Measurements from ENCODE around the gene C10orf88.
A peak's percentile ranks its signal among the peaks of the same experiment; 100 is the strongest.

C10orf88 gene, protein sequence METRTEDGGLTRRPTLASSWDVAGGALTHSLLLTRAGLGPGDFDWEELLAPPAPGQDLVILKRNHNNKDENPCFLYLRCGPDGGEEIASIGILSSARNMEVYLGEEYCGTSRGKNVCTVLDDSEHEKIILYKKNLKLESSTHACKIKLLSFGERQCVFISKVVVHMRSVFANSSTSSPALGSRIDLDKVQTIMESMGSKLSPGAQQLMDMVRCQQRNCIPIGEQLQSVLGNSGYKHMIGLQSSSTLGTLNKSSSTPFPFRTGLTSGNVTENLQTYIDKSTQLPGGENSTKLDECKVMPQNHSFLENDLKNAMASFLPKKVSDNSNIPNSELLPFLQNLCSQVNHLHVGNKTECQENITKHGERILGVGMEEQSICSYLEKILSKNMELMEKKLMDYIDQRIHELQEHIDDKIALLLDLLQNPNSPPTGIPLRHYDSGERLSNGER

DNA sequence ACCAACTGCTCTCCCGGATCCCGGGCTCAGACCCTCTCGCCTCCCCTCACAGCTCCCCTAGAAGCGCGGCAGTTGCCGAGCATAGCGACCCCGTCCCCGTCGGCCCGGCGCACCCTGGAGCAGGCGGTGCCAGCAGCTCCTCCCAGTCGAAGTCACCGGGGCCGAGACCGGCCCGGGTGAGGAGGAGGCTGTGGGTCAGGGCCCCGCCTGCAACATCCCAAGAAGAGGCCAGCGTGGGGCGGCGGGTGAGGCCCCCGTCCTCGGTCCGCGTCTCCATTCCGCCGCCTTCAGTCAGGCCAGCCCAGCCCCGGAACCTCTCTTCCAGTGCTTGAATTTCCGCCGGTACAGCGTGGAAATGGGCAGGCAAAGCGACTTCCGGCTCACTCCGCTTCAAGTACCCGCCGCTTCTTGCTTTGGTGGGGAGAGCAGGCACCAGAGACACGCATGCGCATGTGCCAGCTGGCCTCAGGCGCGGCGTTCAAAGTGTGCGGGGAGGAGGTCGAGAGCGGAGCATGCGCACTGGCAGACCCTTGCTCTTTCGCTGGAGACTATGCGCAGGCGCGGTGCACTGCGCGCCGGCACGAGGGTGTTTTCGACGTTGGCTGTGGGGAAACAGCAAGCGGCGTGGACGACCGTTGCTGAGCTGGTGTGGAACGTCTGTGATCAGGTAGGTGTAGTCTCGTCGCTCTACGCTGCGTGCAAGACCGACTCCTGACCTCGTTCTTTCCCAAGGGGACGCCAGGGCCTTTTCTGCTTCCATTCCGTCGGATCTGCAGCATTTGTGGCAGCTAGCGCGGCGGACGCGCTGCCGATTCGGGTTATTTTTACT is at the start of gene C10orf88:
Gene C10orf88 (minus strand): TSS at position 326 of the 829 bp plus-strand sequence. CDS start 49 bp downstream, at position 277.
- DNase-seq: peak; percentile 88 to 94

DNA sequence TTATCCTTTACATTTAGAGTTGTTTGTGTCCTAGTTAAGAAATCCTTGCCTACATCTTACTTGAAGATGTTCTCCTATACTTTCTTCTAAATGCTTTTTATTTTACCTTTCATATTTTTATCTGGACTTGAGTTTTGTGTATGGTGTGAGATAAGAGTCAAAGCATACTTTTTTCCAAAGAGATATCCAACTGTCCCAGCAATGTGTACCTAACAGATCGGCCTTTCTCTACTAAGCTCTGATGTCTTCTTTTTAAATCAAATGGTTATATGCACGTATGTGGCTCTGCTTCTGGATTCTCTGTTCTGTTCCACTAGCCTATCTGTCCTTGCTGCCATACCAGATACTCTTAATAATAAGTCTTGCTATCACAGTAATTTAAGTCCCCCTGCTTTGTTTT is 47.3 kb upstream of the C10orf88 start:
- DNase-seq: no peak

DNA sequence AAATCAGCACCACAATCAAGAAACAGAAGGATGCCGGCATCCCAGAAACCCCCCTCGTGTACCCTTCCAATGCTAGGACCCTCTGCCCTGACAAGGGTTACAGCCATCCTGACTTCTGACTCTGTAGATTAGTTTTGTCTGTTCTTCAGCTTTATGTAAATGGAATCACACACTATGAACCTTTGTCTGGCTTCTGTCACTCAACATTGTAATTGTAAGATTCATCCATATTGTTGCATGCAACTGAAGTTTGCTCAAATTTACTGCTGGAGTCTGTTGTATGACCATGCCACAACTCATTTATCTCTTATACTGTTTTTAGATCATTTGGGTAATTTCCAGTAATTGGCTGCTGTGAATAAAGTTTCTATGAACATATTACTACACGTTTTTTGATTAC is 46.1 kb upstream of the C10orf88 start:
- DNase-seq: no peak

DNA sequence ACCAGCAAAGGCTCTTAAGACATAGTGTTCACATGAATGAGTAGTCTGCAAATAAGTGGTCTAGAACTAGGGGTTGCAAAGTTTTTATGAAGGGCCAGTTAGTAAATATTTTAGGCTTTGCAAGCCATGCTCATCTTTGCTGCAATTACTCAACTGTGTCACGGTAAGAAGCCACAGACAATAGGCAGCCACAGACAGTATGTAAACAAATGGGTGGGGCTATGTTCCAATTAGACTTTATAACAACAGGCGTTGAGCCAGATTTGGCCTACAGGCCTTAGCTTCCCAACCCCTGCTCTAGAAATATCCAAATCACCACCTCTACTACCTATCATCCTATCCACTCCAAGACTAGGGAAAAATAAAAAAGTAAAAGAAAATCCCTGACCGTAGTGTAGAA is 45.3 kb upstream of the C10orf88 start:
- DNase-seq: no peak

DNA sequence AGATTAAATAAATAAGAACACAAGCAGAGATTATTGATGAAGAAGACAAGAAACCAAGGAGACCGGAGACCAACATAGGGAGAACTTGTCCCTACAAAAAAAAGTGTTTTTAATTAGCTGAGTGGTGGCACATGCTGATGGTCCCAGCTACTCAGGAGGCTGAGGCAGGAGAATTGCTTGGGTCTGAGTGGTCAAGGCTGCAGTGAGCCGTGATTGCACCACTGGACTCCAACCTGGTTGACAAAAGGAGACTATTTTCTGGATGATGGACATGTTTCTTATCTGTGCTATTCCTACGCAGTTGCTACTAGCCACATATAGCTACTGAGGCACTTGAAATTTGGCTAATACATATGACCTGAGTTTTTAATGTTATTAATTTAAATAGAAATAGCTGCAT is 44.9 kb upstream of the C10orf88 start:
- no peak for DNase-seq

DNA sequence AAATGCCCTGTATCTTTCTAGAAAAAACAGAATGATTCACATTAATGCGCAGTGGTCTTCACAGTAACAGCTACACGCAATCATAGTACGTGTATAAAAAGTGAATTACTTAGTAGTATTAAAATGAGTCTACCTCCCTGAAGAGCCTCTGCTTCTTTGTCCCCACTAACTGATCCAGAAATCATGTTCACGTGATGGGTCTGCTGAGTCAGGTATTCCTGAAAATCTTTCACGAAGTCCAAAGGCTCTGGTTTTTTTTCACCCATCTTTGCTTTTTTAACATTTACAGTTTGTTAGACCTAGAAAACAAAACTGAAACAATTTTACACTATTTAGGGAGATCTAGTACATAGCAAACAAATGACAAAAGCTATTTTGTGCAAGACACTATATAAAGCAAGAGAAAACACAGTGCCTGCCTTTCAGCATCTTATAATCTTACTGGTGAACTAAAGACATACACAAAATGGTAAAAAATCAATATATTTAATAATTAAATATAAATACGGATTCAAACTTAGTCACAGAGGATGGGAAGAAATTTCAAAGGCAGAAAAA is 44.4 kb upstream of the C10orf88 start:
- DNase-seq: no peak

DNA sequence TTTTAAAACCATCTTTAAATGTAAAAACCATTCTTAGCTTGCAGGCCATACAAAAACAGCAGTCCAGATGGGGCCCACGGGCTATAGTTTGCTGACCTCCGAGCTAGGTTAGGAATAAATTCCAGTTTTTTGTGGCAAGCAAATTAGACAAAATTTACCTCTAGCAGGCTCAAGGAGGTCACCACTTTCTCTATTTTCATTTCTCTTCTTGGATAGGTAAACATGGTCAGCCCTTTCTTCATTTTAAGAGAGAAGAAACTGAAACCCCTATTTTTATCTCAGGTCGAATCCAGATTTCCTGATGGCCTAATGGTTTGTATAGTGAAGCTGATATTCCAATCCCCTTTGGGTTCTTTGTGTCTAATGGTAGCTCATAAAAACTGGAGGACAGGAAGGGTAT is 43.8 kb upstream of the C10orf88 start:
- no peak for DNase-seq

DNA sequence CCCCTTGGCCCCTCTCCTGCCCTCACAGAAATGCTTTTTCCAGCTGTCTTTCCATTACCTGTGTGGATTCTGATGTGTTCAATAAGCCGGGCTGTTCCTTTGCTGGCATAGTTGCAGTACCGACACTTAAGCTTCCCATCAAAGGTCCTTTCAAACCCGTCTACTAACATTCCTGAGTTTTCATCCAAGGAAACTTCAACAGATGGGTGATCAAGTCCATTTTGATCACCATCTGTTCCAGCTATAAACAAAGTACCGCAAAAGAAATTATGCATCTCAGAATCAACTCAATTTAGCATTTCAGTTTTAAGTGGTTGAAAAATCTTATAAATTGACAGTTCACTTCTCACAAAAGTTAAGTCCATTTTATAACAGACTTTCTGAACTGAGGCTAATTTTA is 41.9 kb upstream of the C10orf88 start:
- no peak for DNase-seq

DNA sequence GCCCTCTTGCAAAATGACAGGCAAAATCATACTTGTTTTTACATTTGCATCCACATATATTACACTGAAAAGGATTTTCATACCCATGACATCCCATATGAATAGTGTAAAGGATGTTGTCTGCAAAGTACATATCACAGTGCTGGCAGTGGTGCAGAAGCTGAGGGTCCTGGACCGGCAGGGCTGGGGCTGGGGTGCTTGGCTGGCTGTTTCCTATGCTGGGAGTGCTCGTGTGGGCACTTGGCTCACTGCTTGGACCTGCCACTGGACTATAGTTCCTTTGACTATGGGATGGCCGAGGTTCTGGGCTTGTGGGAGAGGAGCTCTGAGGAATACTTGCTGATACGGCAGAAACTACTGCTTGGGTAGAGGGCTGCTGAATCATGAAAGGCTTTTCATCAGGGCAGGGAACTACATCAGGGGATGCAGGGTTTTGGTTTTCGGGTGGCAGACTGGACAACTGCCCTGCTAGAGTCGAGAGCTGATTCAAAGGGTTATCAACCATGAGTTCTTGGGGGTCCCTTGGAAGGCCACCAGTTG is 39.8 kb upstream of the C10orf88 start:
- DNase-seq: no peak

DNA sequence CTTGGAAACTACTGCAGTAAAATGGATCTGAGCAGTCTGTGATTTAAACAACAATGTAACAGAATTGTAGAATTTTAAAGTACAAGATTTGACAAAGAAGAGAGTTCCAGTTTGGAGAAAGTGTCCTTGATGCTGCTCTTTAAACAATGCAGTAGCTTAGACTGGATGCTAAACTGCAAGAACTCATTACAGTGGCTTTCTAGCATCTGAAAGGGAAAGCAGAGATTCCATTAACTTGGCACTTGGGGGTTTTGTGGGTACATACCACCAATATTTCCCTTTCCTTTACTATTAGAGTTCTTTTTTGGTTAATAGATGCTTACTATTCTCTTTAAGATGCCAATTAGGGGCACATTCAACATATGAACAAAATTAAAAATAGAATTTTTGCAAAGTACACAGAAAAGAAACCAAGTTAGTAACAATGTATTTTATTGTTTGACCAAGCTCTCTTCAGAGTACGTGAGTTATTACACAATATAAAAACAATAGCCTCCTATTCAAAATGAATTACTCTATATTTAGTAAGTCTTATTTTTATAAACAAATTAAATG is 38.1 kb upstream of the C10orf88 start:
- no peak for DNase-seq

DNA sequence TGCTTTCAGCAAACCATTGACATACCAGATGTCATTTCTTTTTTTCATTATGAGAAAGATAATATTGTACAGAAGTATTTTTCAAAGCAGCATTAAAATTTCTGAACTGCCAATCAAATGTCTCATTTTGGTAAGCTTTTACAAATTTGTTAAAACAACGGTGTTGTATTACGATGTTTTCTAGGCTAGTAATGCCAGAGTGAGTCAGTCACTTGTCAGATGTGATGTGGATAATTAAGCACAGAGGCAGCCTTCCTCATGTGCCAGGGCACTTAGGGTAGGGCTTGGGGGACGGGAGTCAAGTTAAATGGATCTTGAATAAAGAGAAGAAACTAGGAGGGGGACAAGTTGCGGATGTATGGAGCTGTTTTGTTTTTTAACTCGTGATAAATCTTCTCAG is 36.3 kb upstream of the C10orf88 start:
- DNase-seq: no peak

DNA sequence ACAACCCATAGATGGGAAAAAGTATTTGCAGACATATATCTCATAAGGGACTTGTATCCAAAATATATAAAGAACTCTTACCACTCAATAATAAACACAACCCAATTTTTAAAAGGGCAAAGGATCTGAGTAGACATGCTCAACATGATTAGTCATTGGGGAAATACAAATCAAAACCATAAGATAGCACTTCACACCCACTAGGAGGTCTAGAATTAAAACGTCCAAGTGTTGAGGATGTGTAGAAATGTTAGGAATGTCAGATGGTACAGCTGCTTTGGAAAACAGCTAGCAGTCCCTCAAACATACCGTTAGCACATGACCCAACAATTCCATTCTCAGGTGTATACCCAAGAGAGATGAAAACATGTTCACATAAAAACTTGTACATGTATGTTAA is 34.5 kb upstream of the C10orf88 start:
- no peak for DNase-seq

DNA sequence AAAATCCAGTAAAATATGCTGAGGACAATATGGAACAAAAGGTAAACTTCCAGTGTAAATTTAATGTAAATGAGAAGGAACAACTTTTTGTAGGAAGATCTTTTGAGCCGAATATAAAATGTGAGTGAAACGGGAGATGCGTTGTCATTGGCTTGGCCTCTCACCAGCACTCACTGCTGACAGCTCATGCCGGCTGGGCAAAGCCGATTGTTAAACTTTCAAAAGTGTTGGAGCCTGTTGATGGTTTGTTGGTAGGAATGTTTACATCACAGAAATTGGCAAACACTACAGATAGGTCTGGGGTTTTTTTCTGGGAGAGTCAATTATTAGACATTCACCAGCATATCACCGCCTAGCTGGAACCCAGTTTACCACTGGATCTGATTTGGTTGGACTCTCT is 32.3 kb upstream of the C10orf88 start:
- DNase-seq: no peak

DNA sequence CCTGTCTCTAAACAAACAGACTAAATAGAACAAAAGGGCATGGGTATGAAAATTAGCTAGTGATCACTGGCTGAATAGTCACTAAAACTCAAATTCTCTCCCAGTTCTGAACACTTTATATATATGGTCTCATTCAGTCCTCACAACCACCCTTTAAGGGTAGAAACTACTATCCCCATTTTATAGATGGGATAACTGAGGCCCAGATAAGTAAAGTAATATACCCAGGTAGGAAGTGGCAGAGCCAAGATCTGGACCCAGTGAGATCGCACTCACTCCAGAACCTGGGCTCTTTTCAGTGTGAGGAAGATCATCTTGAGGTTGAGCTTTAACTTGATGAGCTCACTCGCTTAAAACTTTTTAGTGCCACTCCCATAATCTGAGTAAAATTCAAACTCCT is 30.7 kb upstream of the C10orf88 start:
- no peak for DNase-seq

DNA sequence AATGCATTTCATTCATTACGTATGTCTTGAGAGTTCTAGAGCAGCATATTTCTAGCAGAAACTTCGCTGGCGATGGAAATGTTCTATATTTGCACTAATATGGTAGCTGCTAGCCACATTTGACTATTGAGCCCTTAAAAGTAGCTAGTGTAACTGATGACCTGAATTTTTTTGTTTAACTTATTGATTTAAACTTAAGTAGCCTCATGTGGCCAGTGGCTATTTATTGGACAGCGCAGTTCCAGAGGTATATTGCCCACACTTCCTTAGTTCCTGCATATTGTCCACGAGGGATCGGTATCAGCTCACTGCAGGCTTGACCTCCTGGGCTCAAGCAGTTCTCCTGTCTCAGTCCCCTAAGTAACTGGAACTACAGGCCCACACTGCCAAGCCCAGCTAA is 29.9 kb upstream of the C10orf88 start:
- DNase-seq: no peak

DNA sequence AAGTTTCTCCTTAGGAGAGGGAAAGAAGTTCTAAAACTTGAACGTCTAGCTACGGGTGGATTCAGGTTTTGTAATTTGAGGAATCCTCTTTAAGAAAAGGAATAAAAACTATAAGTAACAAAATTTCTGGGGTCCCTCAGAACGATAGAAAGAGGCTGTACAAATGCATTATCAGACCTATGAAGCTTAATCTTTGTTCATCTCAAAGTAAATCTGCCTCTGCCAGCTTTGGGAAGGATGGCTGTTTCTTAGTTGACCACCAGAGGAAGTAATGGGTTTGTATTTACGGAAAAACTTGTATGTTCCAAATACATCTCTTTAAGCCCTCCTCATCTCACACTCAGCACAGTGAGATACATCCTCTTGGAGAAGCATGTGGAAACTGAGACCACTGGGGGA is 27.0 kb upstream of the C10orf88 start:
- DNase-seq: peak in 1 of 2 donors; percentile 4

DNA sequence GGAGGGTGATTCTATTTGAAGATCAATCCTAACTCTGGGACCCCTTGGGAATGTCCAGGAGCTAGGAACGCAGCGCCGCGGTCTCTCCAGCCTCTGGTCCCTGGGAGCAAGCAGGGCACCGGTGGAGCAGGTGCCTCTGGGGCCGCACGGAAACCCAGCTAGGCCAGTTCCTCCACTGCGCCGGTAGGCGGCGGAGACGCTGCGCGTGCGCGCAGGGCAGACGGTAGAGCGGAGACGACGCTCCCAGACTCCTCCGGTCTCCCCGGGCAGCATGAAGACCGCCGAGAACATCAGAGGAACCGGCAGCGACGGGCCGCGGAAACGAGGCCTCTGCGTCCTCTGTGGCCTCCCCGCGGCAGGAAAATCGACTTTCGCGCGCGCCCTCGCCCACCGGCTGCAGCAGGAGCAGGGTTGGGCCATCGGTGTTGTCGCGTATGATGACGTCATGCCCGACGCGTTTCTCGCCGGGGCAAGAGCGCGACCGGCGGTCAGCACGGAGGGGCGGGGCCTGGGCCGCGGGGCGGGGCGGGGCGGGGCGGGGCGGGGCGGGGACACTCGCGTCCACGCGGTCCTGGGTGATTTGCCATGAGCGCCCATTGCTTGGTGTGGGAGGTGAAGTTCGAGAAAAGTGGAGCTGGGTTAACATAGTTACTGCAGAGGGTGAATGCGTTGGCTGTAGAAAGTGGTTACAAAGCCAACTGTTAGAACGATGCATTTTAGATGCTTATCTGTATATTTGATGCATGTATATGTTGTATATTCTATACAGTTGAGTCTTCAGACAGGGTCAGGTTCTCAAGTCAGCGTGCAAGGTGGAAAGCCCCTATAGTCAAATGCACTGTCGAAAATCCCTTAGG is 26.4 kb upstream of the C10orf88 start, which contains the start of gene PSTK:
Gene PSTK (plus strand): TSS at position 193 of the 857 bp plus-strand sequence. CDS start 79 bp downstream, at position 272.
- peak; percentile 81 to 93 for DNase-seq

DNA sequence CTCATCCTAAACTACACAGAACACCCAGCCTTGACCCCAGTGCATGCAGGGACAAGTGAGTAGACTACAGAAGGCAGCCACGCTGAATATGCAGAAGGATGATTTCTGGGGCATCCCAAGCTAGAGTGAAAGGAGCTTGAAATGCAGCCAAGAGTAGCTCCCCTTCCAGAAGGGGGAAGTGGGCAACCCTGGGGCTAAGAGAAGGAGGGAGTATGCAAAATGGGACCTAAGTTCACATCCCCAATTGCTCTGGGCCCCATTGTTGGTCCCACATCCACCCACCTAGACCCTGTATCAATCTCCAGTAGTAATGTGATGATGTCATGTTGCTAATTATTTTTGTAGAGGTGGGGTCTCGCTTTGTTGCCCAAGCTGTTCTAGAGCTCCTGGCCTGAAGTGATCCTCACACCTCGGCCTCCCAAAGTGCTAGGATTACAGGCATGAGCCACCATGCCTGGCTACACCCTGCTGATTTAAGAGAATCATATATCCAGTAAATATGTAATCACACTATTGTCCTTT is 20.6 kb upstream of the C10orf88 start:
- no peak for DNase-seq

DNA sequence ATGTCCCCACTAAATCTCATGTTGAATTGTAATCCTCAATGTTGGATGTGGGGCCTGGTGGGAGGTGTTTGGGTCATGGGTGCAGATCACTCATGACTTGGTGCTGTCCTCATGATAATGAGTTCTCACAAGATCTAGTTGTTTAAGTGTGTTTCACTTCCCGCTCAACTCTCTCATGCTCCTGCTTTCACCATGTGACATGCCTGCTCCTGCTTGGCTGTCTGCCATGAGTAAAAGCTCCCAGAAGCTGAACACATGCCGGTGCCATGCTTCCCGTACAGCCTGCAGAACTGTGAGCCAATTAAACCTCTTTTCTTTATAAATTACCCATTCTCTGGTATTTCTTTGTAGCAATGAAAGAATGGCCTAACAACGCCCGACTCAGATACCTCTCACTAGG is 20.0 kb upstream of the C10orf88 start:
- no peak for DNase-seq

DNA sequence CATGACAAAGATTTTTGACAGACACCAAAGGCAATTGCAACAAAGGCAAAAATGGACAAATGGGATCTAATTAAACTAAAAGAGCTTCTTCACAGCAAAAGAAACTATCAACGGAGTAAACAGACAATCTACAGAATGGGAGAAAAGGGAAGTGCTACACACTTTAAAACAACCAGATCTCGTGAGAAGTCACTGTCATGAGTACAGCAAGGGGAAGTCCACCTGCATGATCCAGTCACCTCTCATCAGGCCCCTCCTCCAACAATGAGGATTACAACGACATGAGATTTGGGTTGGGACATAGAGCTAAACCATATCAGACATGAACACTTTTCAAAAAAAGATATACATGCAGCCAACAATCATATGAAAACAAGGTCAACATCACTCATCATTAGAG is 14.7 kb upstream of the C10orf88 start:
- DNase-seq: no peak

DNA sequence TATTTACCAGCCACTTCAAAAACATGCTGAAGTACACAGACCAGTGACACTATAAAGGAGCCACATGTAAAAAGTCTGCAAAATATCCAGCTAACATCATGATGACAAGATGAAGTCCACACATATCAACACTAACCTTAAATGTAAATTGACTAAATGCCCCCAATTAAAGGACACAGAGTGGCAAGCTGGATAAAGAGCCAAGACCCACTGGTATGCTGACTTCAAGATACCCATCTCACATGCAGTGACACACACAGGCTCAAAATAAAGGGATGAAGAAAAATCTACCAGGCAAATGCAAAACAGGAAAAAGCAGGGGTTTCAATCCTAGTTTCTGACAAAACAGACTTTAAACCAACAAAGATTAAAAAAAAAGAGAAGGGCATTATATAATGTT is 12.9 kb upstream of the C10orf88 start:
- no peak for DNase-seq

DNA sequence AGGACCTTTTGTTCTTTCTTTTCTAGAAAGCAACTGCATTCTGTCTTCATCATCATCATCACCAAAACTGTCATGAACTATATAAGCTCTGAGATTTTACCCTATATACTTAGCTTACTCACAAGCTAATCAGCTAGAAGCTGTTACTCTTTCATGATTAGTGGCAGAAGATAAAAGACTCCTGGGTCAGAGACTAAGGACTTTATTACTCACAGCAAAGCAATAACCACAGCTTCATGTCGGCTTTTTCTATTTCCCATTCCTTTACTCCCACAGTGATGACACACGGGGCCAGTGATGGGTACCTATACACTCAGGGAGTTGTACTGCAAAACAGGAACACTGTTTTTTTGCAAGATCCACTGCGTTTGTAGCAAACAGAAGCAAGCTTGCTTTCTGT is 8.4 kb upstream of the C10orf88 start:
- DNase-seq: no peak

All from bone marrow (tissue), 2 donors.